LHCN-M2 (cell line): ENCODE data around the gene ZNF217. TPM values are rescaled to one million over a fixed set of nuclear protein-coding genes. Genes with fewer than 3 reads are reported as not detected.
"Not testable (repeated sequence)": the region's sequence is repeated elsewhere in the genome, so short reads cannot be mapped to it uniquely, and the experiment has no call there.

ENCODE experiments used
- DNase-seq: peaks from one replicate; pipeline ENCODE4 v3.0.0-alpha.2; 2012; ENCODE audit warnings: low read depth
- total RNA-seq: library from RNA; depleted of rRNA; stranded (reverse); fragments of >200 nt; gene quantifications from 2 replicates; pipeline ENCODE4 v1.2.3, GENCODE V29; 2014

ZNF217 gene
- total RNA-seq, 1 experiment from 2014 or later: 21.0 TPM

DNA sequence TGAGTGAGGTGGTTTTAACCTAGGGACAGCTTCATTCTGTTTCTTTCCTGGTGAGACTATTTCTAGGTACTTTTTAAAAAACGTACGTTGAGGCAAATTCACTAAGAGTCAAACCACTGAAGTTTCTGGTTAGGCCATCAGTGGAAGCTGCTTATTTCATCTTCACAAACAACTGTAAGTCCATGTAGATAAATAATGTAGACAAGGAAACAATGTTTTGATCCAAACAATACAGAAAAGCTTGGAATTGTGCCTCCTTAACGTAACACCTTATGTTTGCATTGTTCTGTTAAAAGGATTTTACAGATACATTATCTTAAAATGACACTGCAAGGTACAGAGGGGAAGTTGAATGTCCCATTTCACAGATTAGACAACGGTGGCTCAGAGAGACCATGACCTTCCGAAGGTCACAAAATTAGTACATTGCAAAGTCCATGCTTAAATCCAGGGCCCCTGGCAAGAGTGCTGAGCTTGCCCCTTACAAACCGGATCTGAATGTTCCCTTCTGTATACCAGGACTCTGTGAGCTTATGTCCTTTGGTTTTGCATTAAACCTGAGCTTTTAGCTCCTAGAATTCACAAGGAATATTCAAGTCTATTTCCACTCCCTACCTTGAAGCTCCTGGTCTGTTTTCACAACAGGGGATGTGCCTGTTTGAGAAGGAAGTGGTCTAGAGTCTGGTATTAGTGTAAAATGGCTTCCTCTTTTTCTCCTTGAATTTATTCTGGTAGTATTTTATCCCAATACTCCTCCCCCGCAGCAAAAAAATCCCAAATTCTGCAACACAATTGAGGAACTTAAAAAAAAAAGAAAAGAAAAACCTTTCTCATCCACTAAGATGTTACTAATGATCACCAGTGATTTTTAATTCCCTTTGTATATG lies 28.9 kb upstream of the ZNF217 start:
- no peak for DNase-seq

DNA sequence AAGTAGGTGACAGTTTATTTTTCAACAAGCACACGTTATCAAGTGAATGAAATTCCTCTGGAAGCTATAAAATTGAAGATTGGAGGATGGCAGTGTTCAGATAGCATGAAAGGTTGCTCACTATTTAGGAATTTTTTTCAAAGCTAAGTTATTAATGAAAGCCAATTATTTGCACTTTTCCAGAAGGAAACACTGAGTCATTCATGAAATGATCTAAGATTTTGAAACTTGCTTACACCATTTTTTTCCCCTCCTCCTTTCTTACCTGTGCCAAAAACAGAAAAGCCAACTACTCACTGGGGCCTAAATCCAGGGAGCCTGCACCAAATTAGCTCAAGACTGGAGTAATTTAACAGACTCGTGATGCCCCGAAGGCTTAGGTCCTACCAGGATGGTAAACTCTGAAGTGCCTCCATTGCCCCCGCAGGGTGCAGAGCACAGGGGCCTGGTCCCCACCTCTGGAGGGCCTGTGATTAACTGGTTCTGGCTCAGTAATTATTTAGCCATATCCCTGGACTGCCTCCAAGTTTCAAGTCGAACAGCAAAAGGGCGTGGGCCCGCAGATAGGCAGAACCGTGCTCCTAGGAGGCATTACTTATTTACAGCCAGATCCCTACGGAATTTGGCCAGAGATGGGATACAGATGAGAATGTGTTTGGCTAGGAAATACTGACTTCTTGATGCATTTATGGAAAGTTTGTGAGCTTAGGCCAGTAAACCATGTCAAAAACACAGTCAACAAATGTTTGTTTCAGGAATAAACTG lies 28.0 kb upstream of the ZNF217 start:
- DNase-seq: peak; percentile 62

DNA sequence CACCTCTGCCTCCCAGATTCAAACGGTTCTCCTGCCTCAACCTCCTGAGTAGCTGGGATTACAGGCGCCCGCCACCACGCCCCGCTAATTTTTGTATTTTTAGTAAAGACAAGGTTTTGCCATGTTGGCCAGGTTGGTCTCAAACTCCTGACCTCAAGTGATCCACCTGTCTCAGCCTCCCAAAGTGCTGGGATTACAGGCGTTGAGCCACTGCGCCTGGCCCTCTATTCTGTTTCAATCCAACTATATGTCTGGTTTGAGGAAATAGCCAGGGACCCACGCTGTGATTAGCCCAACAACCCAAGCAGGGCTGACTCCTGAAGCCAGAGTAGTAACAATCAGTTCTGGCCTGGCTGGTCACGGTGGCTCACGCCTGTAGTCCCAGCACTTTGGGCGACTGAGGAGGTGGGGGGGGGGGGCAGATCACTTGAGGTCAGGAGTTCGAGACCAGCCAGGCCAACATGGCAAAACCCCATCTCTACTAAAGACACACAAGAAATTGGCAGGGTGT lies 24.9 kb upstream of the ZNF217 start:
- not testable (repeated sequence) for DNase-seq

DNA sequence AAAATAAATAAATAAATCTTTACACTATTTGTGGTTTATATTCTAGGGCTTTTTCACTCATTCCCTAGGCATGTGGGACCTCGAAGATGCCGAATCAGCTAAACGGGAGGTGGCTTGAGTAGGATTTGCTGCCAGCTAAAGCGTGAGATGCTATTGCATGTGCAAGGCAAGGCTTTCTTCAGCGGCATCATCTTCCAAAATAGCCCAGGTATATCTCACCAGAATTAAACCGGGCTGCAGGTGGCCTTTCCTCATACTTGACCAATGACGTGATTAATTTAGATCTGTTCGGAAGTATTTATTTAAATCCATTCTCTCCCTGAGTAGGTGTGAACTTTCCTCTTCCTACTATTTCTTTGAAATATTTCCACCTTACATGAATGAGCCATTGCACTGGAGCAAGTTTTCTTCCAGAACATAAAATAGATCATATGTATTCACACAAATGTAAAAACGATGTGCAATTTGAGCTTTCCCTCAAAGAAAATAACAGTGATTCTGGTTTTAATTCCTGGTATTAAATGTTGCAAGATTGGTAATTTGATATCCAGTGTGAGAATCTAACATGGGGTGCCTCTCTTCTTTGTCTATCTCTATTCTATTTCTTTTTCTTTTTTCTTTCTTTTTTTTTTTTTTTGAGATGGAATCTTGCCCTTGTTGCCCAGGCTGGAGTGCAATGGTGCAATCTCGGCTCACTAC lies 24.3 kb upstream of the ZNF217 start:
- no peak for DNase-seq

DNA sequence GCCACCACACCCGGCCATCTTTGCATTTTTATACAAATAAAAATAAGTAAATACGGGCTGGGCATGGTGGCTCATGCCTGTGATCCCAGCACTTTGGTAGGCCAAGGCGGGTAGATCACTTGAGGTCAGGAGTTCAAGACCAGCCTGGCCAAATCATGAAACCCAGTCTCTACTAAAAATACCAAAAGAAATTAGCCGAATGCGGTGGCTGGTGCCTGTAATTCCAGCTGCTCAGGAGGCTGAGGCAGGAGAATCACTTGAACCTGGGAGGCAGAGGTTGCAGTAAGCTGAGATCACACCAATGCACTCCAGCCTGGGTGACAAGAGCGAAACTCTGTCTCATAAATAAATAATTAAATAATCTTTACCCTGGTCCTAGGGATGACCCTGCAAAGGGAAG lies 22.9 kb upstream of the ZNF217 start:
- DNase-seq: not testable (repeated sequence)

DNA sequence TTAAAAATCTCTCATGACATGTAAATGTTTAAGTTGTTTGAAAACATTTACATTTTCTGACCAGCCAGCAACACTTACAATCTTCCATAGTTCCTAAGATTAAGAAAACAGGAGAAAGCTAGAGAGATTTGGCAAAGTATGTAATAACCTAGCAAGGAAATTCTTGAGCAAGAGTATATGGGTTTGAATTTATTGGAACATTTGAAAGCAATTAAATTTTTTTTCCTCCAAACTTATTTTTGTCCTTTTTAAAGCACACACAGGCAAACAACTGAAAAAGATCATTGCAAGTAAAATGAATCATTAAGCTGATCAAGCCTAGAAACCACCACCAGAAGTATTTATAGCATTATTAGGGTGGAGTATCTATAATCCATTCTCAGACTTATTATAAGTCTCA lies 20.1 kb upstream of the ZNF217 start:
- no peak for DNase-seq

DNA sequence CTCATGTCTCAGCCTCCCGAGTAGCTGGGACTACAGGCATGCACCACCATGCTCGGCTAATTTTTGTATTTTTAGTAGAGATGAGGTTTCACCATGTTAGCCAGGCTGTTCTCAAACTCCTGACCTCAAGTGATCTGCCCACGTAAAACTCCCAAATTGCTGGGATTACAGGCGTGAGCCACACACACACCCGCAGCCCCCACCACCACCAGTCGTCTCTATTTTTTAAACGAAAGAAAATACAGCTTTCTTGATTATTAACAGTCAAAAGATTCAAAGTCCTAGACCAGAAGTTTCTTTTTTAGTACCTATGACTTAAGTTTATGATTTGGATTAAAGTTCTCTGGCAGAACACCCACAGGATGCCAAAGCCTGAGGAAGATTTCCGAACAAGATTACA lies 18.6 kb upstream of the ZNF217 start:
- DNase-seq: not testable (repeated sequence)

DNA sequence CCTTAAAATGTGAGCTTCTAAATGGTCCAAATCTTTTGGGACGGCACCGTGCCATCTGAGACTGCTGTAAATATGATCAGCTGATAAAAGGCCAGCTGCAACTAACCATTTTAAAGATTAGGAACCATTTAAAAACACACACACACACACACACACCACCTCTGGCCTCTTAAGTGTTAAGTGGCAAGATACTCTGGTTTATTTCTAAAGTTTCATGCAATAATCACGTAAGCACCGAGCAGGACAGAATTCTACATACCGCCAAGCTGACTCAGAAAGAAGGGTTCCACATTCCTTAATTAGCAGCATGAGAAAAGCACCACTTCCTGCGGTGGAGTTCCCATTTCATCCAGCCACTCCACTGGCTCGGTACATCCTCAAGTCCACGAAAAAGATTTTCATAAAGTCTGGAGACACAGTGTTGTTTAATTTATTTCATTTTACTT lies 17.8 kb upstream of the ZNF217 start:
- DNase-seq: peak; percentile 98

DNA sequence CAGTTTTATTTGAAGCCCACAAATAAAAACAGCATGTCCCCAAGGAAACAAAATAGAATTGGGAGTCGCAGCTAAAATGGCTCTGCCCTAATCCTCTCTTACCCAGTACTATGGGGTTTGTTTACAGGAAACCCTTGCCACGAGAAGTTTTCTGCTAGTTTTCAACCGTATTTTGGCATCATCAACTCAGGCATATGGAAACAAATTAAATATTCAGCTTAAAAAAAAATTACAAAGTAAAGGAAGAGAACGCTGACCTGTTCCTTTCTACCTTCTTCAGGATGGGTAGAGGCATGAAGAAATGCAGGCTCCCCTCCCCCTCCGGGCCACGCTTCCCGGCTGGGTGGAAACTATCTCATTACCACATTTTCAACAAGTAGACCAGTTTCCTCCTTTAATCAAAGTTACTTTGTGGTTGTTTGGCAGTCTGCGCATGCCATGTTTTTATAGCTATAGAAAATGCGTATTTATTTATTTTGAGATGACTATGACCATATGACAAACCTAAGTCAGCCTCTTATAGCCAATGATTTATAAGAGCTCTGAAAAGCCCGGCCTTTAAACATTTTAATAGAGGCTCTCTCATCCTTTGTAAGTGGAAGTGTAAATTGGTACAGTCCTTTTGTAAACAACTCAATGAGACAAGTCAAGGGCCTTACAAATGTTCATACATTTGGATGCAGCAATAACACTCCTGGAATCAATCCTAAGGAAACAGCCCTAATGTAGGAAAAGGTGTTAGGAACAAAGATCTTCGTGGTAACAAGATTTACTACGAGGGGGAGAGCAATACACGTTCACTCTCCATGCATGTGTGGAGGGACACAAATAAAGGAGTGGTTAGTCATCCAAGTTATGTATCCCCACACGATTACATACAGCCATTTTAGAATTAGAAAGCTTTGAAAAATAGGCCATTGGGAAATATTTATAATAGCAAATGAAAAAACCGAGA lies 16.1 kb upstream of the ZNF217 start:
- DNase-seq: peak; percentile 56

DNA sequence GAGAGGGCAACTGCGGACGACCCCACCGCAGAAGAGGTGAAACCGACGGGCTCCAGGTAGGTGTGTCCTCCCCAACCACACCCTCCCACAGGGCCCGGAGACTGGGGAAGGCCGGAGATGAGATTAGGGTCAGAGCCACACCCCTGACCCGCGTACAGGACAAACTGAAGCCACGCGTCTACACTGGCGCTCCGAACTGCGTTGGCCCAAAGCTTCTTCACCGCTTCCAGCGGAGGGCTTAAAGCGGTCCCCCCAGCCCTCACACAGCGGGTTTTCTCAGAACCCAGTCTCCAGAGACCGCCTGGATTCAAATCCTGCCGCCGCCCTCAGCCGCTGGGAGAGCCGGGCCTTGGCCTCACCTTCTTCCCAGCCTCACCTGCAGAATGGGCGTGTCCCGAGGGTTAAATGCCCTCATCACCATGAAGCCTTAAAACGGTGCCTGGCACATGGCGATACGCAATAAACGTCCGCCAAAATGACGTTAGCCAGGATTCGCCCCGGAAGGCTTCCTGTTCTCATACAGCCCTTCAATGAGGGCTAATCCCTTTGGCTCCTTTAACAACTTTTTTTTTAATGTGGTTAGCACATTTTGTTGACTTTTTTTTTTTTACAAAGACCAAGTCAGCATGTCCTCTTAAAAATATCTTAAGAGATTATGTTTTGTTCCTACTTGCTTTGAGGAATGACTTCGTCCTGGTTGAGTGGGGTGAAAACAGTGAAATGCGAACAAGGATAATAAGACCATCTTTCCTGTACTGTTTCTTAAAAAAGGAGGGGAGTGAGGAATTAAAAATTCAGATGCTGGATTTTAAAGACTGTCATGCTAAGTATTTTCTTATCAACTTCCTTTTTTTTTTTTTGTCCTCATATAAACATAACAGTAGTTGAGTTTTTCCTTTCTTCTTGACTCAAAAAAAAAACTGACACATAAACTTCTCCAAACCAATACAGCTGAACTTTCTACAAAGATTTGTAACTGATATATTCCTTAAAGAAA lies 15.1 kb upstream of the ZNF217 start:
- DNase-seq: peak; percentile 34

DNA sequence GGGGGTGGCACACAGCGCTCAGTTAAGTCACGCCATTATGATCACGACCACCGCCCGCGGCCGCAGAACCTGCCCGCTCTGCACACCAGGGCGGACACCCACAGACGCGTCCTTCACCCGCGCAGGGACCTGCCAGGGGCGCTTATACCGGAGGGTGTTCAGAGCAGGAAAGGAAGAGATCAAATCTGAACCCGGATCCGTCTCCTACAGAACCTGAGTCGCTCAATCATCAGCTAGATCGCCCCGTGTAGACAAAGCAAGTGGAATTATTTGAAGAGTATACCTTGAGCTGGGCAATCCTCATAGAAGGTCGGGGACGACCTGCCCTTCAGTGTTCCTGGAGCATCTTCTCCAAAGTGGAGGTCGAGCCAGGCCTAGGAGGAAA lies 14.4 kb upstream of the ZNF217 start:
- no peak for DNase-seq

DNA sequence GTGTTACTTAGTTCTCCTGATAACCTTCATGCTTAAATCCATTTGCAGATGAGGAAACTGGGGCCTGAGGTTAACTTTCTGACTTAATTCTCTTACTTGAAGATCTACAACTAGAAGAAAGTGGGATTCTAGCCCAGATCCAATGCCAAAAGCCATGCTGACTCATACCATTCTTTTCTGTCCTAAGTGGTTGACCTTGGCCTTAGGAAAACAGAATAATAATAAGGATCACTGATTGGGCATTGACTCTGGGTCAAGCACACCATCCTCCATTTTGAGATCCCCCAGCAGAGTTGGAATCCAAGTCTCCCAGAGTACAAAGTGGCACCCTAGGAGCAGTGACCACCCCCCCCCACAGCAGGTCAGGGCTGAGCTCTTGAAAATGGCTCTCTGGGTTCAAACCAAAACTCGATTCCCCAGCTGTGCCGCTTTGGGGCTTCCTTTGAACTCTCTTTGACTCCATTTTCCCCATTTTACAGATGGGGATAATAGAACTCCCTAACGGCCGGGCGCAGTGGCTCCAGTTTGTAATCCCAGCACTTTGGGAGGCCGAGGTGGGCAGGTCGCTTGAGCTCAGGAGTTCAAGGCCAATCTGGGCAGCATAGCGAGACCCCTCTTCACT lies 12.8 kb upstream of the ZNF217 start:
- DNase-seq: peak; percentile 79

DNA sequence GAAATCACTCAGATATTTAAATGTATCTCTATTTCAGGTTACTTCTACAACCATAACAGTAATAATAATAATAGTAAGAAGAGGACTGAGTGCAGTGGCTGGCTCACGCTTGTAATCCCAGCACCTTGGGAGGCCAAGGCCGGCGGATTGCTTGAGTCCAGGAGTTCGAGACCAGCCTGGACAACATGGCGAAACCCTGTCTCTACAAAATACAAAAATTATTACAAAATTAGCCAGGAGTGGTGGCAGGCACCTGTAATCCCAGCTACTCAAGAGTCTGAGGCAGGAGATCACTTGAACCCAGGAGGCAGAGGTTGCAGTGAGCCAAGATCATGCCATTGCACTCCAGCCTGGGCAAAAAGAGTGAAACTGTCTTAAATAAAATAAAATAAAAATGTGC lies 11.8 kb upstream of the ZNF217 start:
- not testable (repeated sequence) for DNase-seq

DNA sequence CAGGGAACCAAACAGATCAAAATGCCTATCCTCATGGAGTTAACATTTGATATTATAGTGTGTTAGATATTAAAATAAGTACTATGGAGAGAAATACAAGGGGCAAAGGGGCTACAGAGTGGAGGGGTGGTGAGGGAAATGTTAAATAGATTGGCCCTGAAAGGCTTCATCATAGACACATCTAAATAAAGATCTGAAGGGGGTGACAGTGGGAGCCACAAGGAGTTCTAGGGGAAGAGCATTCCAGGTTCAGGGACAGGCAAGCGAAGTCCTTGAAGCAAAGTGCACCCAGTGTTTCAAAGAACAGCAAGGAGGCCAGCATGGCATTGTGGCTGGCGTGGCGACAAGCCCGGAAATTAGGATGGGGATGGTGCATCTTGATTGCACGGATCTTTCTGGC lies 11.2 kb upstream of the ZNF217 start:
- DNase-seq: not testable (repeated sequence)

DNA sequence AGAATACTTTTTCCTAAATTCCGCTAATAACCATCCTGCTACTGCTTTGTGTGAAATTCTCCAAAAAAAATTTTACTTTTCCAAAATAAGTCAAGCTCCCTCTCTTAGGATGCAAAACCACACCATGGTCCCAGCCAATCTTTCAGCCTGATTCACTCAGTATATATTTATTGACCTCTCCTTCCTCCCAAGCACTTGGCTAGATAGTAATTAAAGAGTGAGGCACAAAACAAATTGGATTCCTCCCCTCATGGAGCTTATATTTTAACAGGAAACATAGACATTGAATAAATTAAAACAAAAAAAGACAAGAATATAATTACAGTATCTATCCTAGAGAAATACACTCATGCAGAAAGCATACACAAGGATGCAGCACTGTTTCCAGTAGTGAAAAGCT lies 9.0 kb upstream of the ZNF217 start:
- no peak for DNase-seq

DNA sequence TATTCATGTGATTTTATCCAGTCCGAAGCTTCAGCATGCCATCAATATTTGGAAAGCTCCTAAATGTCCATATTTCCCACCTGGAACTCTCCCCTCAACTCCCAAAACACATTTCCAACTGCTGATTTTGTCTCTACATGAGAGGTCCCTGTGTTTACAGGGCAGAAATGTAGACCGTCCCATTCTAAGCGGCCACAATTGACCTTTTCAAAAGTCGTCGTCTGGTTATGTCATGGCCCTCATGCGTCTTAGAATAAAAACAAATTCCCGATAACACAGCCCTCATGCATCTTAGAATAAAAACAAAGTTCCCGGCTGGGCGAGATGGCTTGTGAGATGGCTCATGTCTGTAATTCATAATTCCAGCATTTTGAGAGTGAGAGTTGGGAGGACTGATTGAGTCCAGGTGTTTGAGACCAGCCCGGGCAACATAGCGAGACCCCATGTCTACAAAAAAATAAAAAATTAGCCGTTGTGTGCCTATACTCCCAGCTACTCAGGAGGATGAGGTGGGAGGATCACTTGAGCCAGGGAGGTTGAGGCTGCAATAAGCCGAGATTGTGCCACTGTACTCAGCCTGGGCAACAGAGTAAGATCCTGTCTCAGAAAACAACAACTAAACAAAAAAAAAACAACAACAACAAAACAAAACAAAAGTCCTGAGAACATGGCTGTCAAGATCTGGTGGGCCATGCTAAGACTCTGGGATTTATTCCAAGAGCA lies 6.4 kb upstream of the ZNF217 start:
- DNase-seq: no peak

DNA sequence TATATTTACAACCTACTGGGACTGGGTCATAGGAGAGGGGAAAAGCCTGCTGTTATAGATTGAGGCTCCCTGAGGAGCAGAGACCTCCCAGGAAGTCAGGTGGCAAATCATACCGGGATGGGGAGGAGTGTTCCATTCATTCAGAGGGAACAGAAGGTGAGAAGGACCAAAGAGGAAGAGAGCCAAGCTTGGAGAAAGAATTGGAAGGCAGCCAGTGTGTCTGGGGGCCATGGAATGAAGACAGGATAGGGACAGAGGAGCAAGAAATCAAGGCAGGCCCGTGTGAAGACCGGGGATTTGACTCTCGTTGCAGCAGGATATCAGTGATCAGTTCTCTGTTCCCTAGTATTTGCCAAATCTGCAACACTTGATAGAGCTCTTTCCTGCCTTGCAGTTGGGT lies 5.7 kb upstream of the ZNF217 start:
- DNase-seq: no peak

DNA sequence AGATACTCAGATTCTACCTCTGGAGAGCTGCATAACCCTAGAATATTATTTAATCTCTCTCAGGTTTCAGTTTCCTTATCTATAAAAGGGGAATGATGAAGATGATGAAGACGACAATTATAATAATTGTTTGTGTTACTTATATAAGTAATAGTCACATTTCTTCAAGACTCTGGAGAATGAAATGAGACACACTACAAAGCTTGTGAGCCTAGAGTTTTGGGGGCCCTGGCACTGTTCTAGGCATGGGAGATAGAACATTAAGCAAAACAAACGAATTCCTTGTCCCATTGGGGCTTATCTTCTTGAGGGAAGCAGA lies 5.4 kb upstream of the ZNF217 start:
- no peak for DNase-seq
